ENCODE results near the gene BAIAP2L1. TPM values are rescaled to one million over a fixed set of nuclear protein-coding genes. Genes with fewer than 3 reads are reported as not detected.

BAIAP2L1 gene
- total RNA-seq, 2 experiments from 2014 or later: 0.33 to 0.61 TPM

DNA sequence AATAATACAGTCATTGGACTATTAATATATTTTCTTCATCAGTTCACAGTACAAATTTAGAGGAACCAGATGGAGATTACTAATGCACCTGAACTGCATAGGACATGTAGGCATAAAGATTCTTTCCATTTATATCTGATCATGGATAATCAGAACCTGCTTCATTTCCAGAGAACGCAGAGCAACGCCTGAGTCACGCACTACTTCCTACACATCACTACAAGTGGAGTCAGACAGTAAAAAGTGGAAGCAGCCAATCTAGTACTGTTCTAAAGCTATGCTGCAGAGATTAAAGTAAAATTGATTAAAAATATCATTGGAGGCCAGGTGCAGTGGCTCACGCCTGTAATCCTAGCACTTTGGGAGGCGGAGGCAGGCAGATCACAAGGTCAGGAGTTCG, 76.1 kb downstream of the BAIAP2L1 start:
- H3K27me3 ChIP-seq (ENCODE audit: control insufficient read depth in 1 of 2, insufficient read depth in 2 of 2, low read length in 2 of 2): peaks cover 6 to 7% of the 10 kb centered on the region in 2 experiments
- Mint-ChIP-seq H3K27ac (no peak overlapping the region), H3K9me3 (no peaks in the 10 kb centered on the region), H3K4me3 (no peak overlapping the region), H3K27me3 (peaks cover 8% of the 10 kb centered on the region), H3K36me3 (ENCODE audit: low read depth) (no peaks in the 10 kb centered on the region), H3K4me1 (ENCODE audit: low read depth) (no peaks in the 10 kb centered on the region)
- DNase-seq: no peak
- intact Hi-C loops (cut with DNase I, micrococcal nuclease): no loop called here
- H3K4me1 ChIP-seq (ENCODE audit: insufficient read depth, low read length): no peaks in the 10 kb centered on the region
- H3K36me3 ChIP-seq (ENCODE audit: insufficient read depth, low read length): no peaks in the 10 kb centered on the region
- ChIA-PET CTCF (no interaction called here), POLR2A (no interaction called here)
- no peak for ATAC-seq (ENCODE audit: poor library complexity)
- TF ChIP-seq, protein P1, sequence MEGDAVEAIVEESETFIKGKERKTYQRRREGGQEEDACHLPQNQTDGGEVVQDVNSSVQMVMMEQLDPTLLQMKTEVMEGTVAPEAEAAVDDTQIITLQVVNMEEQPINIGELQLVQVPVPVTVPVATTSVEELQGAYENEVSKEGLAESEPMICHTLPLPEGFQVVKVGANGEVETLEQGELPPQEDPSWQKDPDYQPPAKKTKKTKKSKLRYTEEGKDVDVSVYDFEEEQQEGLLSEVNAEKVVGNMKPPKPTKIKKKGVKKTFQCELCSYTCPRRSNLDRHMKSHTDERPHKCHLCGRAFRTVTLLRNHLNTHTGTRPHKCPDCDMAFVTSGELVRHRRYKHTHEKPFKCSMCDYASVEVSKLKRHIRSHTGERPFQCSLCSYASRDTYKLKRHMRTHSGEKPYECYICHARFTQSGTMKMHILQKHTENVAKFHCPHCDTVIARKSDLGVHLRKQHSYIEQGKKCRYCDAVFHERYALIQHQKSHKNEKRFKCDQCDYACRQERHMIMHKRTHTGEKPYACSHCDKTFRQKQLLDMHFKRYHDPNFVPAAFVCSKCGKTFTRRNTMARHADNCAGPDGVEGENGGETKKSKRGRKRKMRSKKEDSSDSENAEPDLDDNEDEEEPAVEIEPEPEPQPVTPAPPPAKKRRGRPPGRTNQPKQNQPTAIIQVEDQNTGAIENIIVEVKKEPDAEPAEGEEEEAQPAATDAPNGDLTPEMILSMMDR (IDR thresholded peaks at IDR 0.05): no peak
- H3K4me3 ChIP-seq (ENCODE audit: low read length): no peak overlapping the region
- no peaks in the 10 kb centered on the region for H3K9me3 ChIP-seq (ENCODE audit: control insufficient read depth in 1 of 2, insufficient read depth in 1 of 2, low read length in 2 of 2)
- H3K27ac ChIP-seq (ENCODE audit: low read depth in 1 of 2, low read length in 2 of 2): no peak overlapping the region

DNA sequence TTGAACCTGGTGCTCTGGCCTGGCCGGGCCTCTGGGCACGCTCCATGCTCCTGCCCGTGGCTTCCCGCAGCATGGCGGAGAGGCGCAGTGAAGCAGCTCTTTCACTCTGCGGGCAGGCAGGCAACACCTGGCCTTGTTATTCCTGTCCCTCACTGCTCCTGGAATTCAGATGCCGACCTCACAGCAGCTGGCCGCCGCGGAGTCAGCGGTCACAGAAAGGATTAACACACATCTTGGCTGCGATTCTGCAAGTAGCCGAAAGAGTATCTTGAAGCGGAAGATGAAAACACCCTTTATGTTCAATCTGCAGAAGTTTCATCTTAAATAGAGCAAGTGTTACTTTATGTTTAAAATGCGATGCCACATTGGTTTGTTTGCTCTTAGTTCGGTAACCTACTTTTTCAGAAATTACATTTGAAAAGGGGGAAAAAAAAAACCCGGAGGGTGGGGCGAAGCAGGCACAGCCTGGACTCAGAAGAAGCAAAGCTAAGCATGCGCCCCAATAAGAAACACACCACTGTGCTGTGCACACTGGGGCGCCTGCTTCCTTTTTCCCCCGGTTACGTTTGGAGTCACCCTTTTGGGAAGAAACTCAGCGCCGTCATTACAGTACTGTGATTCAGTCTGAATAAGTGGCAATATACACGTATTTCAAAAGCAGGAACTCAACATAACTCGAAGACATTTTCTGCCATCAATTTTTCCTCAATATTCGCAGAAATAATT, 77.1 kb downstream of the BAIAP2L1 start:
- Mint-ChIP-seq H3K27me3 (peaks cover 8% of the 10 kb centered on the region), H3K4me1 (ENCODE audit: low read depth) (no peaks in the 10 kb centered on the region), H3K9me3 (no peaks in the 10 kb centered on the region), H3K36me3 (ENCODE audit: low read depth) (no peaks in the 10 kb centered on the region), H3K4me3 (no peak overlapping the region), H3K27ac (no peak overlapping the region)
- ChIA-PET POLR2A (interaction anchor here (0.5 to 1.0 kb wide), 2 partner anchors 19 to 217 kb away, joined by 3 read pairs; partner anchors contain the start of gene LMTK2), CTCF (no interaction called here)
- H3K27me3 ChIP-seq (ENCODE audit: control insufficient read depth in 1 of 2, insufficient read depth in 2 of 2, low read length in 2 of 2): peaks cover 6 to 7% of the 10 kb centered on the region in 2 experiments
- intact Hi-C loops (cut with DNase I, micrococcal nuclease): no loop called here
- H3K9me3 ChIP-seq (ENCODE audit: control insufficient read depth in 1 of 2, insufficient read depth in 1 of 2, low read length in 2 of 2): no peaks in the 10 kb centered on the region
- ATAC-seq (ENCODE audit: poor library complexity): no peak
- H3K36me3 ChIP-seq (ENCODE audit: insufficient read depth, low read length): no peaks in the 10 kb centered on the region
- DNase-seq: no peak
- TF ChIP-seq, protein P1 (IDR thresholded peaks at IDR 0.05): no peak
- H3K27ac ChIP-seq (ENCODE audit: low read depth in 1 of 2, low read length in 2 of 2): no peak overlapping the region
- H3K4me1 ChIP-seq (ENCODE audit: insufficient read depth, low read length): no peaks in the 10 kb centered on the region
- no peak overlapping the region for H3K4me3 ChIP-seq (ENCODE audit: low read length)

DNA sequence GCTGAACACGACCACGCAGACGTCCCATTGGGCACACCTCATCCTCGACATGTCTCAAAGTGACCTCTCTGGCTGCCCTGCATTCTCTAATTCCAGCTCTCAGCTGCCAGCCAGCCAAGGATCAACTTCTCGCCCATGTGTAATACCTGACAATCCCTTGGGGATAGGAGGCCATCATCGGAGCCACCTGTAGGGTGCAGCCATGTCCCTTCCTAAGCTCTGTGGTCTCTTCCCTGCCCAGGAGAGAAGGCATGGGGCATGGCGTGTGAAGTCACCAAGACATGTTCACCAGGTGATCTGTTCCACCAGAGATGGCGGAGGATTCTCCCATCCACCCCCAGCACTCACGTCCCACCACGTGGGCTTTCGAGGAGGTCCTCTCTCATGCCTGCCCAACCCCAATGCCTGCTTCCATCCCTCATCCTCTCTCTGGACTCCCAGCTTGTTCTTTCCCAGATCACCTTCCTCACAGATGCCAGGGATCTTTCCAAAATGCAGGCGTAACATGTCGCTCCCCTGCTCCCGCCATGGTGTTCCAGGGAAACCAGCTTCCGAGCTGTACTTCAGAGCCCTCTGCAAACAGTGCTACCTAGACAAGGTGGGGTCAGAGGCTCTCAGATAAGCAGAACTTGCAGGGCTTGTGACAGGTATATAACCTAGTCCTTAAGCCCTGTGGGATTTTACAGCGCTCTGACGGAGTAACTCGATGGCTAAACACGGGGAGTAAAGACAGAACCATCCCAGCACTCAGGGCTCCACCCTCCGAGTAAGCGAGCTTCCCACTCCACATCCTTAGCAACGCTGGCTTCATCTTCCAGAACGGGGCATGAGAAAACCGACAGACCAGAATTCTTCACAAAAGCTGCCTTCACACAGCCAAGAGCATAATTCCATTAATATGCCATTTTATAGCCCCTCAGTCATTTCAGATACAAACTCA, 78.3 kb downstream of the BAIAP2L1 start:
- Histone ChIP-seq H3K4me1 (ENCODE audit: insufficient read depth, low read length) (no peaks in the 10 kb centered on the region), H3K9me3 (ENCODE audit: control insufficient read depth in 1 of 2, insufficient read depth in 1 of 2, low read length in 2 of 2) (no peaks in the 10 kb centered on the region), H3K27ac (ENCODE audit: low read depth in 1 of 2, low read length in 2 of 2) (no peak overlapping the region), H3K36me3 (ENCODE audit: insufficient read depth, low read length) (no peaks in the 10 kb centered on the region), H3K27me3 (ENCODE audit: control insufficient read depth in 1 of 2, insufficient read depth in 2 of 2, low read length in 2 of 2) (peaks cover 6 to 7% of the 10 kb centered on the region in 2 experiments), H3K4me3 (ENCODE audit: low read length) (no peak overlapping the region)
- Mint-ChIP-seq H3K4me1 (ENCODE audit: low read depth) (no peaks in the 10 kb centered on the region), H3K9me3 (no peaks in the 10 kb centered on the region), H3K27ac (no peak overlapping the region), H3K36me3 (ENCODE audit: low read depth) (peaks cover 3% of the 10 kb centered on the region), H3K27me3 (peaks cover 8% of the 10 kb centered on the region), H3K4me3 (no peak overlapping the region)
- ATAC-seq (ENCODE audit: poor library complexity) (no peak), DNase-seq (no peak)
- intact Hi-C loops (cut with DNase I, micrococcal nuclease): no loop called here
- ChIA-PET CTCF (no interaction called here), POLR2A (interaction anchor here (0.5 kb wide), 1 partner anchor 216 kb away, joined by 3 read pairs; the partner anchor contains the start of gene LMTK2)
- TF ChIP-seq, protein P1 (IDR thresholded peaks at IDR 0.05): no peak

Measured in CD4-positive, alpha-beta T cell (primary cell).